H9 (cell line): ENCODE measurements around the gene PAK6. TPM values are rescaled to one million over a fixed set of nuclear protein-coding genes. Genes with fewer than 3 reads are reported as not detected.

Source experiments
- DNase-seq: peaks from one replicate; pipeline ENCODE4 v3.0.0-alpha.2; 2017
- H2AFZ ChIP-seq: one replicate; pipeline ENCODE4 v1.6.1; 2013; ENCODE audit warnings: mild to moderate bottlenecking, low read length, control low read depth, moderate library complexity
- H2AK5ac ChIP-seq: 2 replicates; pipeline ENCODE4 v1.6.1; 2013; ENCODE audit warnings: low read length, control low read depth, mixed read lengths; ENCODE audit not compliant: insufficient read length
- H2BK120ac ChIP-seq: one replicate; pipeline ENCODE4 v1.6.1; 2013; ENCODE audit warnings: low read depth, mild to moderate bottlenecking, low read length, control low read depth, inconsistent platforms; ENCODE audit not compliant: poor library complexity, severe bottlenecking
- H2BK12ac ChIP-seq: 2 replicates; pipeline ENCODE4 v1.6.1; 2013; ENCODE audit warnings: low read length, control low read depth, mixed read lengths, low read depth; ENCODE audit not compliant: insufficient read length
- H2BK15ac ChIP-seq: 2 replicates; pipeline ENCODE4 v1.6.1; 2013; ENCODE audit warnings: low read depth, low read length, control low read depth
- H2BK20ac ChIP-seq: one replicate; pipeline ENCODE4 v1.6.1; 2013; ENCODE audit warnings: low read depth, mild to moderate bottlenecking, low read length, control low read depth, inconsistent platforms; ENCODE audit not compliant: poor library complexity, severe bottlenecking
- H2BK5ac ChIP-seq: 2 replicates; pipeline ENCODE4 v1.6.1; 2013; ENCODE audit warnings: low read length, control low read depth, mixed read lengths; ENCODE audit not compliant: insufficient read length
- H3K14ac ChIP-seq: 2 replicates; pipeline ENCODE4 v1.6.1; 2013; ENCODE audit warnings: low read length, control low read depth; ENCODE audit not compliant: insufficient read depth
- H3K18ac ChIP-seq: 2 replicates; pipeline ENCODE4 v1.6.1; 2013; ENCODE audit warnings: low read depth, mild to moderate bottlenecking, mixed read lengths, low read length, control low read depth; ENCODE audit not compliant: insufficient read length
- H3K23ac ChIP-seq: 2 replicates; pipeline ENCODE4 v1.6.1; 2013; ENCODE audit warnings: low read length, control low read depth, mixed read lengths, low read depth; ENCODE audit not compliant: insufficient read length
- H3K23me2 ChIP-seq: 2 replicates; pipeline ENCODE4 v1.6.1; 2013; ENCODE audit warnings: low read depth, mild to moderate bottlenecking, mixed read lengths, low read length, control low read depth; ENCODE audit not compliant: insufficient read length, poor library complexity, severe bottlenecking
- H3K27ac ChIP-seq: 2 replicates; pipeline ENCODE4 v1.5.1; 2013; ENCODE audit warnings: low read length, control low read depth, mixed read lengths, low read depth; ENCODE audit not compliant: insufficient read length
- H3K27me3 ChIP-seq: 2 replicates; pipeline ENCODE4 v1.6.1; 2013; ENCODE audit warnings: low read length, control low read depth, inconsistent platforms; ENCODE audit not compliant: insufficient read depth
- H3K4ac ChIP-seq: 2 replicates; pipeline ENCODE4 v1.6.1; 2013; ENCODE audit warnings: low read depth, mild to moderate bottlenecking, control low read depth, inconsistent platforms, low read length, moderate library complexity
- H3K4me1 ChIP-seq: 2 replicates; pipeline ENCODE4 v1.6.1; 2013; ENCODE audit warnings: low read length, control low read depth, inconsistent platforms; ENCODE audit not compliant: insufficient read depth
- H3K4me2 ChIP-seq: 2 replicates; pipeline ENCODE4 v1.6.1; 2013; ENCODE audit warnings: low read length, control low read depth, mixed read lengths; ENCODE audit not compliant: insufficient read length, insufficient read depth
- H3K56ac ChIP-seq: 2 replicates; pipeline ENCODE4 v1.6.1; 2013; ENCODE audit warnings: low read depth, mild to moderate bottlenecking, mixed read lengths, low read length, control low read depth; ENCODE audit not compliant: insufficient read length
- H3K79me1 ChIP-seq: 2 replicates; pipeline ENCODE4 v1.6.1; 2013; ENCODE audit warnings: low read depth, mild to moderate bottlenecking, moderate library complexity, low read length, control low read depth, inconsistent platforms; ENCODE audit not compliant: insufficient read depth, poor library complexity, severe bottlenecking
- H3K79me2 ChIP-seq: 2 replicates; pipeline ENCODE4 v1.6.1; 2013; ENCODE audit warnings: low read length, control low read depth, inconsistent platforms; ENCODE audit not compliant: insufficient read depth
- H3K9ac ChIP-seq: 2 replicates; pipeline ENCODE4 v1.6.1; 2013; ENCODE audit warnings: low read length, control low read depth, mixed read lengths; ENCODE audit not compliant: insufficient read length; ENCODE audit errors: extremely low read depth
- H3K9me3 ChIP-seq: one replicate; pipeline ENCODE4 v1.6.1; 2013; ENCODE audit warnings: low read depth, low read length, inconsistent platforms; ENCODE audit not compliant: control insufficient read depth
- H3T11ph ChIP-seq: one replicate; pipeline ENCODE4 v1.6.1; 2013; ENCODE audit warnings: mild to moderate bottlenecking, low read length, control low read depth, inconsistent platforms
- H4K20me1 ChIP-seq: one replicate; pipeline ENCODE4 v1.6.1; 2013; ENCODE audit not compliant: control insufficient read depth, insufficient read length, insufficient read depth
- H4K5ac ChIP-seq: 2 replicates; pipeline ENCODE4 v1.6.1; 2013; ENCODE audit warnings: low read depth, mild to moderate bottlenecking, mixed read lengths, low read length, control low read depth; ENCODE audit not compliant: insufficient read length
- H4K8ac ChIP-seq: replicated peaks from 2 replicates; pipeline ENCODE4 v1.6.1; 2013; ENCODE audit warnings: low read length, control low read depth, mixed read lengths, low read depth; ENCODE audit not compliant: insufficient read length
- H4K91ac ChIP-seq: 2 replicates; pipeline ENCODE4 v1.6.1; 2013; ENCODE audit warnings: low read depth, mild to moderate bottlenecking, moderate library complexity, mixed read lengths, low read length, control low read depth; ENCODE audit not compliant: insufficient read length
- H3K27ac Mint-ChIP-seq, 3 experiments: 2 replicates in 2 of 3; 3 replicates in 1 of 3; pipeline ENCODE4 v1.8.0; 2020 to 2021; ENCODE audit warnings: mixed read lengths in 3 of 3, mild to moderate bottlenecking in 1 of 3, moderate library complexity in 1 of 3
- H3K27me3 Mint-ChIP-seq: 2 replicates; pipeline ENCODE4 v1.8.0; 2021; ENCODE audit warnings: low read depth, mild to moderate bottlenecking, moderate library complexity, mixed read lengths
- H3K36me3 Mint-ChIP-seq, 3 experiments: 2 replicates in 2 of 3; 3 replicates in 1 of 3; pipeline ENCODE4 v1.8.0; 2020 to 2021; ENCODE audit warnings: low read depth in 3 of 3, mixed read lengths in 3 of 3; ENCODE audit not compliant: insufficient read depth in 1 of 3
- H3K4me1 Mint-ChIP-seq, 2 experiments: 2 replicates each; pipeline ENCODE4 v1.8.0; 2020; ENCODE audit warnings: mixed read lengths in 2 of 2
- H3K4me3 Mint-ChIP-seq, 2 experiments: 2 replicates in 1 of 2; 3 replicates in 1 of 2; pipeline ENCODE4 v1.8.0; 2020 to 2021; ENCODE audit warnings: mild to moderate bottlenecking in 2 of 2, mixed read lengths in 2 of 2, moderate library complexity in 1 of 2
- H3K9me3 Mint-ChIP-seq, 2 experiments: 2 replicates in 1 of 2; 3 replicates in 1 of 2; pipeline ENCODE4 v1.8.0; 2020; ENCODE audit warnings: mild to moderate bottlenecking in 2 of 2, mixed read lengths in 2 of 2, moderate library complexity in 1 of 2
- WGBS: extraction: QIAGEN DNeasy Blood & Tissue Kit; methylation state at CpG from one replicate; pipeline ENCODE4 v1.1.7; 2013; ENCODE audit warnings: missing lambda C conversion rate, low lambda C conversion rate, mixed read lengths; ENCODE audit not compliant: insufficient read length; ENCODE audit errors: extremely low coverage; 5-methylcytosine and 5-hydroxymethylcytosine counted together
- total RNA-seq: library from RNA; stranded (reverse); gene quantifications from 2 replicates; pipeline ENCODE4 v1.2.1, GENCODE V29; 2021
- TF ChIP-seq, protein P1 (sequence below): fragments of 200-600 bp; sonication (generic); conservative IDR thresholded peaks from 3 replicates; pipeline ENCODE4 v1.8.0; 2021; ENCODE audit warnings: antibody characterized with exemption, mild to moderate bottlenecking

Gene PAK6
- total RNA-seq, 1 experiment from 2014 or later, result 7.4 TPM

DNA sequence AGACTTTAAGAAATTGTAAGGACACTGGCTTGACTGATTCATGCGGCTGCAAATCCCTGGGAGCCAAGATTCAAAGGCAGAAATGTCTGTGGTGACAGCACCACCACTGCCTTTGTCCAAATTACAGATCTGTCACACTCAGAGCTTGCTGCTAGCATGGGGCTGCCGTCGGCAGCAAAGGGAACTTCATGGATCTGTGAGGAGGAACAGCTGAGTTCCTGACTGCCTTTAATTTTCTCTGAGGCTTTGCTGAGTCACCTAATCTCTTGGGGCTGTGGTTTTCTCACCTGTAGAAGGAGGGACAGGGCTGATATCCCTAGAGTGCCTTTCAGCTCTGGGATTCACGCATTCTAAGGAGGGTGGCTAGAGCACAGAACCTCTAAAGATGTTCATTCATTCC lies 4.1 kb upstream of the PAK6 start:
- Histone ChIP-seq H3K4me2 (no peak overlapping the region), H3K9me3 (no peaks in the 10 kb centered on the region)
- no CpG with 5 or more reads among the region's 4 CpGs for WGBS

More for the DNA sequence above, 4.1 kb upstream of the PAK6 start:
- Mint-ChIP-seq H3K36me3 (peaks cover 3 to 13% (median 3%) of the 10 kb centered on the region in 3 experiments; a peak in 6 of 7 replicates), H3K4me3 (no peak overlapping the region), H3K9me3 (no peaks in the 10 kb centered on the region), H3K27me3 (peaks cover 18% of the 10 kb centered on the region), H3K4me1 (peaks cover 26 to 28% of the 10 kb centered on the region in 2 experiments), H3K27ac (peak overlapping the region; percentile 9 to 55 (median 40); a peak in 5 of 7 replicates)
- no peak overlapping the region for H3K18ac ChIP-seq
- no peak overlapping the region for H2BK20ac ChIP-seq
- no peak overlapping the region for H2BK120ac ChIP-seq
- peaks cover 8% of the 10 kb centered on the region for H3K23me2 ChIP-seq
- no peak overlapping the region for H4K8ac ChIP-seq
- TF ChIP-seq, protein P1, sequence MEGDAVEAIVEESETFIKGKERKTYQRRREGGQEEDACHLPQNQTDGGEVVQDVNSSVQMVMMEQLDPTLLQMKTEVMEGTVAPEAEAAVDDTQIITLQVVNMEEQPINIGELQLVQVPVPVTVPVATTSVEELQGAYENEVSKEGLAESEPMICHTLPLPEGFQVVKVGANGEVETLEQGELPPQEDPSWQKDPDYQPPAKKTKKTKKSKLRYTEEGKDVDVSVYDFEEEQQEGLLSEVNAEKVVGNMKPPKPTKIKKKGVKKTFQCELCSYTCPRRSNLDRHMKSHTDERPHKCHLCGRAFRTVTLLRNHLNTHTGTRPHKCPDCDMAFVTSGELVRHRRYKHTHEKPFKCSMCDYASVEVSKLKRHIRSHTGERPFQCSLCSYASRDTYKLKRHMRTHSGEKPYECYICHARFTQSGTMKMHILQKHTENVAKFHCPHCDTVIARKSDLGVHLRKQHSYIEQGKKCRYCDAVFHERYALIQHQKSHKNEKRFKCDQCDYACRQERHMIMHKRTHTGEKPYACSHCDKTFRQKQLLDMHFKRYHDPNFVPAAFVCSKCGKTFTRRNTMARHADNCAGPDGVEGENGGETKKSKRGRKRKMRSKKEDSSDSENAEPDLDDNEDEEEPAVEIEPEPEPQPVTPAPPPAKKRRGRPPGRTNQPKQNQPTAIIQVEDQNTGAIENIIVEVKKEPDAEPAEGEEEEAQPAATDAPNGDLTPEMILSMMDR, result no peak
- H3K56ac ChIP-seq, result no peak overlapping the region
- H2AK5ac ChIP-seq, result no peak overlapping the region
- H3K9ac ChIP-seq, result no peak overlapping the region
- H2AFZ ChIP-seq, result no peak overlapping the region
- H3K14ac ChIP-seq, result no peak overlapping the region
- H2BK5ac ChIP-seq, result no peak overlapping the region
- no peak overlapping the region for H3K23ac ChIP-seq
- no peaks in the 10 kb centered on the region for H4K20me1 ChIP-seq
- H3K4ac ChIP-seq, result no peak overlapping the region
- no peaks in the 10 kb centered on the region for H3K27me3 ChIP-seq
- H3T11ph ChIP-seq, result no peak overlapping the region
- H3K4me1 ChIP-seq, result no peaks in the 10 kb centered on the region; the same call in 1 of the 2 replicates
- no peak overlapping the region for H2BK15ac ChIP-seq
- no peaks in the 10 kb centered on the region for H3K79me2 ChIP-seq
- H3K27ac ChIP-seq, result no peak overlapping the region
- H3K79me1 ChIP-seq, result no peaks in the 10 kb centered on the region
- no peak overlapping the region for H4K5ac ChIP-seq
- no peak overlapping the region for H2BK12ac ChIP-seq
- DNase-seq, result no peak
- no peak overlapping the region for H4K91ac ChIP-seq
